DMS114 treated with DMSO at 0.1 percent for 48 hours (cell line): ENCODE data around the gene ATG16L2.
"Not testable (repeated sequence)": the region's sequence is repeated elsewhere in the genome, so short reads cannot be mapped to it uniquely, and the experiment has no call there.

ENCODE experiments used
- DNase-seq: peaks from one replicate; lab custom pipeline; 2025; ENCODE audit not compliant: unreplicated experiment; lab: John Stamatoyannopoulos, UW

Gene ATG16L2

GRCh38 chr11:72823105-72823804 is 9.0 kb downstream of the ATG16L2 start:
- no peak for DNase-seq

- DNase-seq, result no peak
Measured at GRCh38 chr11:72824020-72824419, 9.8 kb downstream of the ATG16L2 start.

GRCh38 chr11:72824811-72825505 is 10.7 kb downstream of the ATG16L2 start:
- DNase-seq, result no peak

GRCh38 chr11:72825661-72826060 is 11.4 kb downstream of the ATG16L2 start:
- DNase-seq, result no peak

GRCh38 chr11:72826191-72826941 is 12.2 kb downstream of the ATG16L2 start:
- no peak for DNase-seq

- no peak for DNase-seq
Measured at GRCh38 chr11:72826942-72827480, 12.8 kb downstream of the ATG16L2 start.

- not testable (repeated sequence) for DNase-seq
Measured at GRCh38 chr11:72827656-72828055, 13.4 kb downstream of the ATG16L2 start.

- DNase-seq, result no peak
Measured at GRCh38 chr11:72828081-72828567, 13.9 kb downstream of the ATG16L2 start.

- no peak for DNase-seq
Measured at GRCh38 chr11:72828692-72829101, 14.5 kb downstream of the ATG16L2 start.

- no peak for DNase-seq
Measured at GRCh38 chr11:72829178-72829577, 15.0 kb downstream of the ATG16L2 start.

- DNase-seq, result no peak
Measured at GRCh38 chr11:72829884-72830533, 15.8 kb downstream of the ATG16L2 start.

- peak; percentile 43 for DNase-seq
Measured at GRCh38 chr11:72831521-72832300, 17.5 kb downstream of the ATG16L2 start.

- DNase-seq, result no peak
Measured at GRCh38 chr11:72832301-72833082, 18.3 kb downstream of the ATG16L2 start.

- no peak for DNase-seq
Measured at GRCh38 chr11:72833083-72833733, 19.0 kb downstream of the ATG16L2 start.

- DNase-seq, result no peak
Measured at GRCh38 chr11:72833811-72834493, 19.7 kb downstream of the ATG16L2 start.

GRCh38 chr11:72834905-72835304 is 20.7 kb downstream of the ATG16L2 start:
- no peak for DNase-seq

GRCh38 chr11:72836111-72836510 is 21.9 kb downstream of the ATG16L2 start:
- DNase-seq, result no peak

- DNase-seq, result no peak
Measured at GRCh38 chr11:72838691-72839305, 24.6 kb downstream of the ATG16L2 start.
